ENCODE measurements around the gene MBNL3.

Gene MBNL3

DNA sequence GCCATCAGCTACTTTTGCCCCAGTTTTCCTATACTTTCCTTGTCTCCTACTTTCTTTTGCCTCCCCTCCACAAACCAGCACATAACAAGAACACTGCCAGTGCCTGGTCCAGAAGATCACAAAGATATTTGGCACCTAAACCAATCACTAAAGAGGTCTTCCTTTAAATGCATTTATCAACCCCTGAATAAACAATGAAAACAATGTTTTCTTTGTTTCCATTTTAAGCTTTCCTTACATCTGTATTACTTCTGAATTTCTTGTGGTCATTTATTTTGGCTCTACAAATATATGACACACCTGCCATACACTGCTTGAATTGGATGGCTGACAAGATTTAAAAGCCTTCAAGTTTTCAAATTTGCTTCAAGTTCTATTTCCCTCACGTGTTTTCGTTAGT, 43.9 kb downstream of the MBNL3 start:
- Histone ChIP-seq H3K9ac (ENCODE audit: low read length) (no peak overlapping the region), H4K20me1 (ENCODE audit: low read depth, low read length) (no peaks in the 10 kb centered on the region), H2AFZ (ENCODE audit: low read depth, low read length, severe bottlenecking) (no peak overlapping the region), H3K9me3 (ENCODE audit: insufficient read depth, low read length) (no peaks in the 10 kb centered on the region), H3K9me2 (replicated peaks; ENCODE audit: insufficient read depth, low read length) (no peaks in the 10 kb centered on the region), H3K79me2 (ENCODE audit: insufficient read depth, low read length) (no peaks in the 10 kb centered on the region), H3K4me3 (ENCODE audit: insufficient read depth, low read length, poor library complexity, severe bottlenecking) (no peak overlapping the region), H3K4me2 (ENCODE audit: low read depth, low read length, poor library complexity, severe bottlenecking) (no peak overlapping the region), H3K27me3 (ENCODE audit: low read length) (no peaks in the 10 kb centered on the region), H3K27ac (ENCODE audit: low read depth, low read length) (no peak overlapping the region), H3F3A (ENCODE audit: insufficient read depth) (no peaks in the 10 kb centered on the region), H3K36me3 (ENCODE audit: low read length) (no peaks in the 10 kb centered on the region)
- TF ChIP-seq, protein P1, sequence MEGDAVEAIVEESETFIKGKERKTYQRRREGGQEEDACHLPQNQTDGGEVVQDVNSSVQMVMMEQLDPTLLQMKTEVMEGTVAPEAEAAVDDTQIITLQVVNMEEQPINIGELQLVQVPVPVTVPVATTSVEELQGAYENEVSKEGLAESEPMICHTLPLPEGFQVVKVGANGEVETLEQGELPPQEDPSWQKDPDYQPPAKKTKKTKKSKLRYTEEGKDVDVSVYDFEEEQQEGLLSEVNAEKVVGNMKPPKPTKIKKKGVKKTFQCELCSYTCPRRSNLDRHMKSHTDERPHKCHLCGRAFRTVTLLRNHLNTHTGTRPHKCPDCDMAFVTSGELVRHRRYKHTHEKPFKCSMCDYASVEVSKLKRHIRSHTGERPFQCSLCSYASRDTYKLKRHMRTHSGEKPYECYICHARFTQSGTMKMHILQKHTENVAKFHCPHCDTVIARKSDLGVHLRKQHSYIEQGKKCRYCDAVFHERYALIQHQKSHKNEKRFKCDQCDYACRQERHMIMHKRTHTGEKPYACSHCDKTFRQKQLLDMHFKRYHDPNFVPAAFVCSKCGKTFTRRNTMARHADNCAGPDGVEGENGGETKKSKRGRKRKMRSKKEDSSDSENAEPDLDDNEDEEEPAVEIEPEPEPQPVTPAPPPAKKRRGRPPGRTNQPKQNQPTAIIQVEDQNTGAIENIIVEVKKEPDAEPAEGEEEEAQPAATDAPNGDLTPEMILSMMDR (IDR thresholded peaks at IDR 0.05; ENCODE audit: insufficient read depth, low read length, poor library complexity, severe bottlenecking) = no peak
- TF ChIP-seq EZH2phosphoT487 (conservative IDR thresholded peaks at IDR 0.05; ENCODE audit: low read length) = no peak

DNA sequence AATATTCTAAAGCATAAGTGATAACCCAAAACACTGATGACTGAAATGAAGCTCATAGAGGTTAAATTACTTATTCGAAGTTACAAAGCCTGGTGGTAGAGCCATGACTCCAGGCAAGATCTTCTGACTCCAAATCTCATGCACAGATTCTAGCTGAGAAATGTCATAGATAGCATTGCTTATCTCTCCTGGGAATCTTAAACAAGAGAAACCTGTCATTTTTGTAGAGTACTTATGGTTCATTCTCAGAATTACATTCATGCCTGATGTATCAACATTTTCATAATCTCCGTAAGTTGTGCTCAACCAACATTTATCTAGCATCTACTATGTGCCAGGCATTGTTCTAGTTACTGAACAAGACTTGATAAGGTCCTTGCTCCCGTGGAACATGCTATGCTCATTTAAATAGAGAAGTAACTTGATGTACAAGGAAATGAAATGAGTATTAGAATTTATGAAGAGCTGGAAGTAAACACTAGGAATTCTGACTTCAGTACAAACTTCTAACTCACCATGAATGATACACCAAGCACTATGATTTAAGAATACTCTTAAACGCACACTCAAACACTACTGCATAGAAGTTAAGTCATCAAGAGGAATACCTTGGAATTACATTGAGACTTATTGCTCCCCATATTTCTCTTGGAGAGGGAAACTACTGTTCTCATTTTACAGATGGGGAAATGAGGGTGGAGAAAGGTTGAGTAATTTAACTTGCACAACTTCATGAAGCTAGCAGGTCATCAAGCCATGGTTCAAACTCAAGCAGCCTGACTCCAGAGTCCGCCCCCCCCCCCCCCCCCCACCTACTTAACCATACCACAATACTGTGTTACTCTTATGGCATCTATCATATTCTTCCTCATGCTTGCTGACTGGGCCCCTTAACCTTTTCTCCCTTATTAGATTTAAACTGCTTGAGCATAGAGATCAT, 45.4 kb downstream of the MBNL3 start:
- Histone ChIP-seq H3F3A (ENCODE audit: insufficient read depth) (no peaks in the 10 kb centered on the region), H2AFZ (ENCODE audit: low read depth, low read length, severe bottlenecking) (no peak overlapping the region), H3K9me3 (ENCODE audit: insufficient read depth, low read length) (no peaks in the 10 kb centered on the region), H3K27me3 (ENCODE audit: low read length) (no peaks in the 10 kb centered on the region), H3K36me3 (ENCODE audit: low read length) (no peaks in the 10 kb centered on the region), H3K4me2 (ENCODE audit: low read depth, low read length, poor library complexity, severe bottlenecking) (no peak overlapping the region), H3K9me2 (replicated peaks; ENCODE audit: insufficient read depth, low read length) (no peaks in the 10 kb centered on the region), H3K9ac (ENCODE audit: low read length) (no peak overlapping the region), H3K79me2 (ENCODE audit: insufficient read depth, low read length) (no peaks in the 10 kb centered on the region), H4K20me1 (ENCODE audit: low read depth, low read length) (no peaks in the 10 kb centered on the region), H3K4me3 (ENCODE audit: insufficient read depth, low read length, poor library complexity, severe bottlenecking) (no peak overlapping the region), H3K27ac (ENCODE audit: low read depth, low read length) (no peak overlapping the region)
- TF ChIP-seq, protein P1 (IDR thresholded peaks at IDR 0.05; ENCODE audit: insufficient read depth, low read length, poor library complexity, severe bottlenecking) = no peak
- no peak for TF ChIP-seq EZH2phosphoT487 (conservative IDR thresholded peaks at IDR 0.05; ENCODE audit: low read length)

DNA sequence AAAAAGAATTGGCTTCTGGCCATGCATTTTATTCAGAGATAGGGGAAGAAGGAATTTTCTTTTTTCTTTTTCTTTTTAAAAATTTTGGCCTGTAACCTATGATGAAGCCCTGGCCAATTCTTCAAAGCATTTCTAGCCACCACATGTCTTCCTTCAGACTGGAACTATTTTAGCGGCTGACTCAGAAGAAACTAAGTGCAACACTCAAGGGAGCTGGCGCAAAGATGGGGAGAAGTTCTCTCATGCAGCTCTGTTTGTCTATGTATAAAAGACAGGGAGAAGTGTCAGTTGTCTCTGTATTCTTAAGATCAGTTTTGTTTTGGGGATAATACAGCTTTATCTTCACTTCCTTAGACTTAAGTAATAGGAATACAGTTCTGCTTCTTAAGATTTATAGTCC, 46.1 kb downstream of the MBNL3 start:
- H3K27me3 ChIP-seq (ENCODE audit: low read length) = no peaks in the 10 kb centered on the region
- no peak overlapping the region for H3K4me2 ChIP-seq (ENCODE audit: low read depth, low read length, poor library complexity, severe bottlenecking)
- H3K79me2 ChIP-seq (ENCODE audit: insufficient read depth, low read length) = no peaks in the 10 kb centered on the region
- H3K4me3 ChIP-seq (ENCODE audit: insufficient read depth, low read length, poor library complexity, severe bottlenecking) = no peak overlapping the region
- H3F3A ChIP-seq (ENCODE audit: insufficient read depth) = no peaks in the 10 kb centered on the region
- TF ChIP-seq, protein P1 (IDR thresholded peaks at IDR 0.05; ENCODE audit: insufficient read depth, low read length, poor library complexity, severe bottlenecking) = no peak
- no peak for TF ChIP-seq EZH2phosphoT487 (conservative IDR thresholded peaks at IDR 0.05; ENCODE audit: low read length)
- no peak overlapping the region for H2AFZ ChIP-seq (ENCODE audit: low read depth, low read length, severe bottlenecking)
- H4K20me1 ChIP-seq (ENCODE audit: low read depth, low read length) = no peaks in the 10 kb centered on the region
- no peak overlapping the region for H3K27ac ChIP-seq (ENCODE audit: low read depth, low read length)
- no peaks in the 10 kb centered on the region for H3K9me2 ChIP-seq (replicated peaks; ENCODE audit: insufficient read depth, low read length)
- H3K9ac ChIP-seq (ENCODE audit: low read length) = no peak overlapping the region
- H3K9me3 ChIP-seq (ENCODE audit: insufficient read depth, low read length) = no peaks in the 10 kb centered on the region
- no peaks in the 10 kb centered on the region for H3K36me3 ChIP-seq (ENCODE audit: low read length)

Data from SU-DHL-6 (cell line).